BE2C (cell line): ENCODE results near the gene TOMM7.

Experiments
- DNase-seq: peaks from one replicate; pipeline ENCODE4 v3.0.0-alpha.2; 2020
- H3K27me3 ChIP-seq: fragments of 250-450 bp; sonication (Bioruptor Pico); 2 replicates; pipeline ENCODE4 v1.5.1; 2020; ENCODE audit warnings: mild to moderate bottlenecking
- H3K36me3 ChIP-seq: fragments of 250-450 bp; sonication (Bioruptor Pico); 2 replicates; pipeline ENCODE4 v1.5.1; 2020; ENCODE audit warnings: mild to moderate bottlenecking
- H3K4me1 ChIP-seq: fragments of 250-450 bp; sonication (Bioruptor Pico); 2 replicates; pipeline ENCODE4 v1.5.1; 2020
- H3K4me3 ChIP-seq: 2 replicates; pipeline ENCODE4 v1.5.1; 2011; ENCODE audit warnings: low read depth, low read length
- H3K9me3 ChIP-seq: fragments of 250-450 bp; sonication (Bioruptor Pico); 2 replicates; pipeline ENCODE4 v1.5.1; 2020
- TF ChIP-seq, protein P1 (sequence below): IDR thresholded peaks from 2 replicates; pipeline ENCODE4 v1.5.1; 2012; ENCODE audit warnings: mild to moderate bottlenecking, low read depth, low read length

The TOMM7 gene

DNA sequence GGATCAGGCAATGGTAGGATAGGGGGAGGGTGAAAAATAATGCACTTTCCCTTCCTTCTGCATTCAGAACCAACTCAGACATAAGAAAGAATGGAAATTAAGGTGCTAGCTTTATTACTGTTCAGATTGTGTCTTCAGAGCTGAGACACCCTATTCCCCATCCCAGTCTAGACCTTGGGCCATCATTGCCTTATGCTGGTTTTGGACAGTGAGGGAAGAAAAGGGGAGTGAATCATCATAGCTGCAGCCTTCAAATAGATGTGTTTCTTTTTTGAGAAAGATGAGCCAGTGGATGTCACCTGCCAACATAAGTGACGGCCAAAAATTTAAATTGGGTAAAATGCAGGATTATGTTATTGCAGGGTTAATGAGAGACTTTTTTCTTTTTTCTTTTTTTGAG lies 27.0 kb upstream of the TOMM7 start:
- no peaks in the 10 kb centered on the region for H3K4me1 ChIP-seq
- TF ChIP-seq, protein P1, sequence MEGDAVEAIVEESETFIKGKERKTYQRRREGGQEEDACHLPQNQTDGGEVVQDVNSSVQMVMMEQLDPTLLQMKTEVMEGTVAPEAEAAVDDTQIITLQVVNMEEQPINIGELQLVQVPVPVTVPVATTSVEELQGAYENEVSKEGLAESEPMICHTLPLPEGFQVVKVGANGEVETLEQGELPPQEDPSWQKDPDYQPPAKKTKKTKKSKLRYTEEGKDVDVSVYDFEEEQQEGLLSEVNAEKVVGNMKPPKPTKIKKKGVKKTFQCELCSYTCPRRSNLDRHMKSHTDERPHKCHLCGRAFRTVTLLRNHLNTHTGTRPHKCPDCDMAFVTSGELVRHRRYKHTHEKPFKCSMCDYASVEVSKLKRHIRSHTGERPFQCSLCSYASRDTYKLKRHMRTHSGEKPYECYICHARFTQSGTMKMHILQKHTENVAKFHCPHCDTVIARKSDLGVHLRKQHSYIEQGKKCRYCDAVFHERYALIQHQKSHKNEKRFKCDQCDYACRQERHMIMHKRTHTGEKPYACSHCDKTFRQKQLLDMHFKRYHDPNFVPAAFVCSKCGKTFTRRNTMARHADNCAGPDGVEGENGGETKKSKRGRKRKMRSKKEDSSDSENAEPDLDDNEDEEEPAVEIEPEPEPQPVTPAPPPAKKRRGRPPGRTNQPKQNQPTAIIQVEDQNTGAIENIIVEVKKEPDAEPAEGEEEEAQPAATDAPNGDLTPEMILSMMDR: no peak
- no peak for DNase-seq
- H3K36me3 ChIP-seq: no peaks in the 10 kb centered on the region
- no peaks in the 10 kb centered on the region for H3K9me3 ChIP-seq
- H3K4me3 ChIP-seq: no peak overlapping the region
- no peaks in the 10 kb centered on the region; the same call in 1 of the 2 replicates for H3K27me3 ChIP-seq

DNA sequence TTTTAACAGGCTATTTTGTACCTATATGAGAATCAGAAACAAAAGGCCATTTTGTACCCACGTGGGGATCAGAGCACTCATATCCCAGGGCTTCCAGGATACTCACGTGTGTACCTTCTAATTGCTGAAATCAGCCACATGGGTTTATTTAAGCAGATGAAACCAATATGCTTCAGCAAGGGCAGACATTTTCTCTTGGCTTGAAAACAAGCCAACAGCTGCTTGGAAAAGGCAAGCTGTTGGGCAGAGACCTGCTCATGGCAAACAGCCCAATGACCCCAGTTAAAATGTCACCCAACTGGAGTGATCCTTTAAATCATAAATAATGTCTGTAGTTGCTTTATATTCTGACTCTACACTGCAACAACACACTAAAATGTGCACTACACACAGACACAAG lies 26.5 kb upstream of the TOMM7 start:
- no peaks in the 10 kb centered on the region for H3K9me3 ChIP-seq
- no peaks in the 10 kb centered on the region; the same call in 1 of the 2 replicates for H3K27me3 ChIP-seq
- no peaks in the 10 kb centered on the region for H3K36me3 ChIP-seq
- TF ChIP-seq, protein P1: no peak
- H3K4me3 ChIP-seq: no peak overlapping the region
- no peaks in the 10 kb centered on the region for H3K4me1 ChIP-seq
- no peak for DNase-seq

DNA sequence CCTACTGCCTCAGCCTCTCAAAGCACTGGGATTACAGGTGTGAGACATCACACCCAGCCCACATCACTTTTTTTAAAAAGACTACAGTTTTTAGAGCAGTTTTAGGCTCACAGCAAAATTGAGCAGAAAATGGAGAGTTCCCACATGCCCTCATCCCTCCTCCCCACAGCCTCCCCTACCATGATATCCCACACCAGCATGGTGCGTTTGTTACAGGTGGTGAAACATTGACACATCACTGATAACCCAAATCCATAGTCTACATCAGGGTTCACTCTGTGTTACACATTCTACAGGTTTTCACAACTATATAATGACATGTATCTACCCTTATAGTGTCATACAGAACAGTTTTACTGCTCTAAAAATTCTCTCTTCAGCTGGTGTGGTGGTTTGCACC lies 24.3 kb upstream of the TOMM7 start:
- H3K9me3 ChIP-seq: no peaks in the 10 kb centered on the region
- H3K4me1 ChIP-seq: no peaks in the 10 kb centered on the region
- no peaks in the 10 kb centered on the region for H3K36me3 ChIP-seq
- no peak for DNase-seq
- no peak overlapping the region for H3K4me3 ChIP-seq
- H3K27me3 ChIP-seq: no peaks in the 10 kb centered on the region; the same call in 1 of the 2 replicates
- TF ChIP-seq, protein P1: no peak

DNA sequence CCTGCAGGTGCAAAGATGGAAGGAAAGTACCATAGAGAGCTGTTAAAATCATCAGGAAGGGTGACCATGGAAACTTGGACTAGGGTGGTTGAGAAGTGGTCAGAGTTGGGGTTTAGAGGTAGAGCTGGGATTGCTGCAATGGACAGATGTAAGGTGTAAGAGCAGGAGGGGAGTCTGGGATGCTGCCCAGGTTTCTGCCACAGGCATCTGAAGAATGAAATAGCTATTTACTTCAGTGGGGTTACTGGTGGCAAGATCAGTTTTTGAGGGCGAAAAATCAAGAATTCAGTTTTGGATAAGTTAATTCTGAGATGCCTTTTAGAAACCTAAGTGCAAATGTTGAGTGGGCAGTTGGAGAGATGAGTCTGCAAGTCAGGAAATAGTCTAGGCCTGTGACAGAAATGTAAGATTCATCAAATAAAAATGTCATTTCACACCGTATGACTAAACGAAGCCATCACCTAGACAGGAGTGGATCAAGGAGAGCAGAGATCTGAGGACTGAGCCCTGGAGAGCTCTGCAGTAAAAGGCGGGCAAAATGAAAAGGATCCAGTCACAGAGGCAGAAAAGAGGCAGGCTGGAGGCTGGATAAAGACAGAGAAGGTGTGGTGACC lies 22.7 kb upstream of the TOMM7 start:
- no peak for DNase-seq
- H3K27me3 ChIP-seq: peaks cover 4% of the 10 kb centered on the region; the same call in 1 of the 2 replicates
- no peak overlapping the region for H3K4me3 ChIP-seq
- H3K36me3 ChIP-seq: no peaks in the 10 kb centered on the region
- TF ChIP-seq, protein P1: no peak
- H3K9me3 ChIP-seq: no peaks in the 10 kb centered on the region
- no peaks in the 10 kb centered on the region for H3K4me1 ChIP-seq

DNA sequence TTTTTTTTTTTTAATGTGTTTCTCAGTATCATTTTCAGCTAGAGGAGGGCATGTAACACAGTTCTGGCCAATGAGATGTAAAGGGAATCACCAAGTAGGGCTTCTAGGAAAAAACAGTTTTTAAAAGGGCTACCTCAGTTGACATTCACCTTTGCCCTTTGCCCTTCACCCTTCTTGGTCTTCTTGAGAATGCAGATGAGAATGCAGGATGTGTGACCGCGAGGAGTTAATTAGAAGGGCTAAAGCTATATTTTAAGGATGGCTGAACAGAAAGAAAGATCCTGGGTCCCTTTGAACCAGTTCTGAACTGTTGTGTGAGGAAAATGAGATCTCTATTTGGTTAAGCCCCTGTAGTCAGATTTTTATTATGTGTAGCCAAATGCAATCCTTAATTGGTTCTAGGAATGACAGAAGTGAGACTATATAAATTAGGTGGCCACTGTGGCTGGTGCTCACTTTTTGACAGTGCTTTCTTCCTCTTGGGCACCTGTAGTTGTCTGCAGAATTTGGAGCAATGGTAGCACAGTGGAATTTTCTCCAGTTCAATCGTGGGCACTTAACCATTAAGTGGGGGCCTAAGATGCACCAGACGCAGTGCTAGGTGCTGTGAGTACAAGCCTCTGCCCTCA lies 21.1 kb upstream of the TOMM7 start:
- TF ChIP-seq, protein P1: no peak
- DNase-seq: no peak
- Histone ChIP-seq H3K27me3 (peaks cover 4% of the 10 kb centered on the region; the same call in 1 of the 2 replicates), H3K4me3 (no peak overlapping the region), H3K36me3 (no peaks in the 10 kb centered on the region), H3K4me1 (no peaks in the 10 kb centered on the region), H3K9me3 (no peaks in the 10 kb centered on the region)

DNA sequence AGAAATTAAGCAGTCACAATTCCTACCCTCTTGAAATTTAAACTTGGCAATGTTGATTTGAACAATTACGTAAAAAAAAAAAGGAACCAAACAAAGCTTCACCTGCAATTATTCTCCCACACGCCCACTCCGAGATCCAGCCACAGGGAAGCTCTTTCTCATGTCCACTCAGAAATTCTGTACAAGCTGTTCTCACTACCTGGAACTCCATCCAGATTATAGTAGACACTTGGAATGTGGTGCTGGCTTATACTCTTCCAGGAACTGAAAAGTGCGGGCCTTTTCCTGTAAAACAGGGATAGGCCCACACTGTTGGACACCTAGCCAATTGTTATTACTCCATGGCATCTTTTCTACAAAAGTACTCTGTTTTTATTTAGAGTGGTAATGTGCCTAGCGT lies 20.3 kb upstream of the TOMM7 start:
- H3K4me3 ChIP-seq: no peak overlapping the region
- H3K27me3 ChIP-seq: peaks cover 4% of the 10 kb centered on the region; the same call in 1 of the 2 replicates
- H3K36me3 ChIP-seq: no peaks in the 10 kb centered on the region
- no peaks in the 10 kb centered on the region for H3K4me1 ChIP-seq
- DNase-seq: no peak
- TF ChIP-seq, protein P1: no peak
- H3K9me3 ChIP-seq: no peaks in the 10 kb centered on the region
